AG04449 (cell line): Measurements from ENCODE around the gene KCNH8.

Source experiments
- CTCF ChIA-PET: fragments of 350-600 bp; formaldehyde crosslinking; extraction: SDS; loops from one replicate; lab custom pipeline; 2021; ENCODE audit warnings: antibody characterized with exemption; lab: Yijun Ruan, JAX
- POLR2A ChIA-PET: fragments of 400-600, 350-600 bp; formaldehyde crosslinking; extraction: SDS; loops from one replicate; lab custom pipeline; 2020; ENCODE audit warnings: antibody characterized with exemption, inconsistent platforms; lab: Yijun Ruan, JAX
- DNase-seq: peaks from one replicate; pipeline ENCODE4 v3.0.0-alpha.2; 2010; ENCODE audit warnings: low read depth, low spot score
- H3K4me3 ChIP-seq: 2 replicates; pipeline ENCODE4 v1.5.1; 2011; ENCODE audit warnings: low read depth, mild to moderate bottlenecking, control low read depth, low read length
- TF ChIP-seq, protein P1 (sequence below): IDR thresholded peaks from one replicate; pipeline ENCODE4 v1.5.1; 2011; ENCODE audit warnings: mild to moderate bottlenecking, moderate library complexity, low read length, control low read depth, inconsistent platforms; ENCODE audit not compliant: insufficient read depth; ENCODE audit errors: missing control alignments

KCNH8 gene

DNA sequence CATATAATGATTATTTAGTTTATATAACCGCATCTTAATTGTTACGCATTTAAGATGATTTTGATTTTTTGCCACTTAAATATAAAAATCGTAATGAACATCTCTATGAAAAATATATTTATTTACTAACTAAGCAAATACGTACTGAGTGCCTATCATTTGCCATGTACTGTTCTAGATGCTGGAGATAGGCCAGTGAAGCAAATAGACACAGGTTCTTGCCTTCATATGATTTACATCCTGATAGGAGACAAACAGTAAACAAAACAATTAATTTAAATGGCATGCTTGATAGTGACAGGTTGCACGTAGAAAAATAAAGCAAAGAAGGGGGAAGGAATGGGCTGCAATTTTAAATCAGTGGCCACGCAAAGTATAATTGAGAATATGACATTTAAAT, 217.2 kb downstream of the KCNH8 start:
- CTCF ChIA-PET, result no interaction called here
- POLR2A ChIA-PET, result no interaction called here
- TF ChIP-seq, protein P1, sequence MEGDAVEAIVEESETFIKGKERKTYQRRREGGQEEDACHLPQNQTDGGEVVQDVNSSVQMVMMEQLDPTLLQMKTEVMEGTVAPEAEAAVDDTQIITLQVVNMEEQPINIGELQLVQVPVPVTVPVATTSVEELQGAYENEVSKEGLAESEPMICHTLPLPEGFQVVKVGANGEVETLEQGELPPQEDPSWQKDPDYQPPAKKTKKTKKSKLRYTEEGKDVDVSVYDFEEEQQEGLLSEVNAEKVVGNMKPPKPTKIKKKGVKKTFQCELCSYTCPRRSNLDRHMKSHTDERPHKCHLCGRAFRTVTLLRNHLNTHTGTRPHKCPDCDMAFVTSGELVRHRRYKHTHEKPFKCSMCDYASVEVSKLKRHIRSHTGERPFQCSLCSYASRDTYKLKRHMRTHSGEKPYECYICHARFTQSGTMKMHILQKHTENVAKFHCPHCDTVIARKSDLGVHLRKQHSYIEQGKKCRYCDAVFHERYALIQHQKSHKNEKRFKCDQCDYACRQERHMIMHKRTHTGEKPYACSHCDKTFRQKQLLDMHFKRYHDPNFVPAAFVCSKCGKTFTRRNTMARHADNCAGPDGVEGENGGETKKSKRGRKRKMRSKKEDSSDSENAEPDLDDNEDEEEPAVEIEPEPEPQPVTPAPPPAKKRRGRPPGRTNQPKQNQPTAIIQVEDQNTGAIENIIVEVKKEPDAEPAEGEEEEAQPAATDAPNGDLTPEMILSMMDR, result no peak
- H3K4me3 ChIP-seq, result no peak overlapping the region
- no peak for DNase-seq

DNA sequence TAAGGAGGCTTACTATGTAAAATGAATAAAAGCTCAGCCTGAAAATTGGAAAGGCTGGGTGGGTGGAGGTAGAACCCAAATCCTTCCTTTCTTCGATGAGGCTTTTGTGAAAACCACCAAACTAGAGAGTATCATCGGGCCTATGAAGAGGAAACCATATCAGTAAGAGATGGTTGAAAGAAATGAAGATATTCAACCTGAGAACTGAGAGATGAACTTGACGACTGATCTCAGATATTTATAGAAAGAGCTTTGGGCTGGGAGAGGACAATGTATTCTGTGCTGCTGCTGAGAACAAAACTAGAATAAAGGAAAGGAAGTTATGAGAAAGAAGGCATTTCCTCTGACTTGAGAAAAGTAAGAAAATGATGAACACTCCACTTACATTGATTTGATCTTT, 236.6 kb downstream of the KCNH8 start:
- POLR2A ChIA-PET, result no interaction called here
- no peak for DNase-seq
- TF ChIP-seq, protein P1, result no peak
- CTCF ChIA-PET, result no interaction called here
- no peak overlapping the region for H3K4me3 ChIP-seq

DNA sequence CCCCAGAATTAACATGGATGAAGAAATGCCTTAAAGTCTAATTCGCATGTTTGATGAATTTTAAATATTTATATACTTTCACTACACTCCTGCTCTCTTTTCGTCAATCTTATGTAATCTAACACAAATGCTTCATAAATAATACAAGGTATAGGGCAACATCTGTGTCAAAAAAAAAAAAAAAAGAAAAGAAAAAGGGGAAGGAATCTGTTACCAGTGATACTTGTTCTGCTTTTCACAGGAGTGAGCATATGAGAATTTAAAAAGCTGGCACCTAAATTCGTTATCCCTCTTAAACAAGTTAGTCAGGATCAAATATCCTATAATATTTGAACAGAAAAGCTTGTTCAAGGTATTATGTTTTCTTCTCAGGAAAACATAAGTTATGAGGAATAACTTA, 243.8 kb downstream of the KCNH8 start:
- ChIA-PET POLR2A (no interaction called here), CTCF (no interaction called here)
- H3K4me3 ChIP-seq, result no peak overlapping the region
- TF ChIP-seq, protein P1, result no peak
- no peak for DNase-seq

DNA sequence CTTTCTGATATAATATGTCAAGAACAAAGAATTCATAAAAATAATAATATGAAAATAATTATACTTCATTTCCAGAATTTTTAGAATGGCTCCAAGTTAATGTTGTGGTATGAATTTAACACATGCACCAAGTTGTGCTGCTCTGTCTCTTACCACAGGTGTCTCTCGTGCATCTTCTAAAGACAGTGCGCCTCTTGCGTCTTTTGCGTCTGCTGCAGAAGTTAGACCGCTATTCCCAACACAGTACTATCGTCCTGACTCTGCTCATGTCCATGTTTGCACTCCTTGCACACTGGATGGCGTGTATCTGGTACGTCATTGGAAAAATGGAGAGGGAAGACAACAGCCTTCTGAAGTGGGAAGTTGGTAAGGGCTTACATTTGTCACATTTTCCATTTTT, 246.6 kb downstream of the KCNH8 start:
- TF ChIP-seq, protein P1, result no peak
- CTCF ChIA-PET, result no interaction called here
- no peak for DNase-seq
- no peak overlapping the region for H3K4me3 ChIP-seq
- POLR2A ChIA-PET, result no interaction called here

DNA sequence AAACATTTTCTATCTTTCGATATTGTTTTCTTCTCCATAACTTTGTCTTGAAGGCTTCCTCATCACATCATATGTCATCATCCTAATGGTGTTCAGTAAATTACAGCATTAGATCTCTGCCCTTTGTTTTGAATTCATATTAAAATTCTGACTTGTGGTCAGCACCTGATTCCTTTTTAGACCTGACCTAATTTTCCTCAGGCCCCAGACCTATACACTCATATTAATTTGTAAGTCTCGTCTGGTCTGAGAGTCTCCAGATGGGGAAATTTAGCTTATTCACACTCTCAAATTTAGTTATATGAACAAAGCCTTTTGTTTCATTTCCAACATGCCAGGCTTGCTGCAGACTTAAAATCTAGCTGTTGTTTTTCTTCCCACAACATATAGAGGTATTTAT, 248.4 kb downstream of the KCNH8 start:
- H3K4me3 ChIP-seq, result no peak overlapping the region
- TF ChIP-seq, protein P1, result no peak
- ChIA-PET POLR2A (no interaction called here), CTCF (no interaction called here)
- DNase-seq, result no peak

DNA sequence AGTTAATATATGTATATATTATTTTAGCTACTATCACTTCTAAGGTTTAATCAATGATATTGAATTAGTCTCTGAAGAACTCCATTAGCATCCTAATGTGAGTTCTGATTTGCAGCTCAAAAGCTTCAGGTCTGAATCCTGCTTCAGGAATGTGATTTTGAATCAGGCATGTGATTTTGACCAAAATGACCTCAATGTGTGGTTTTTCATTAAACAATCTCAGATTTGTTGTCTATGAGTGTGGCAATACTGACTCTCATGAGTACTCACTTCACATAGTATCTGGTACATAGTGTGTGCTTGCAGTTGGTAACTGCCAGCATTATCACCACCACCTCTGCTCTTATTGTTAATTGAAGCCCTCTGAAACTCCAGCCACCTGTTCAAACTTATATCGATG, 251.0 kb downstream of the KCNH8 start:
- DNase-seq, result no peak
- ChIA-PET CTCF (no interaction called here), POLR2A (no interaction called here)
- TF ChIP-seq, protein P1, result no peak
- H3K4me3 ChIP-seq, result no peak overlapping the region

DNA sequence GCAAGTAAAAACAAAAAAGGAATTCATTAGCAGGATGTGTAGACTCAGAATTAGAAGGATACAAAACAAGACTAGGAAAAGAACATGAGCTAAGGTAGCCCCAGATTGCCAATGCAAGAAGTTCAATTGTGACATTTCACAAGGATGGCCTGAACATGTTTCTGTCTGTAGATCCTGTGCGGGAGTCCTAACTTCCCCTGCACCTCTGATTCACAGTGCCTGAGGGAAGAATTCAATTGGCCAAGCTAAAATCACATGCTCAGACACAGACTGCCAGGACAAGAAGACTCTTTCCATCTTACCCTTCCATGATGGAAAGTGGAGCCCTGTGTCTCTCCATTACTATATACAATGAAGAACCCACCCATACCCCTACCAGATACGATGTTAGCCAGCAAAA, 251.5 kb downstream of the KCNH8 start:
- CTCF ChIA-PET, result no interaction called here

More for the DNA sequence above, 251.5 kb downstream of the KCNH8 start:
- no peak overlapping the region for H3K4me3 ChIP-seq
- DNase-seq, result no peak
- TF ChIP-seq, protein P1, result no peak
- POLR2A ChIA-PET, result no interaction called here
